SJSA1 (cell line): ENCODE measurements around the gene PITHD1. TPM values are rescaled to one million over a fixed set of nuclear protein-coding genes. Genes with fewer than 3 reads are reported as not detected.

Experiments used
- total RNA-seq: library from RNA; depleted of rRNA; stranded (reverse); fragments of >200 nt; shearing (Covaris generic); gene quantifications from 2 replicates; pipeline ENCODE4 v1.2.3, GENCODE V29; 2014; rRNA removed

Gene PITHD1
- total RNA-seq, 1 experiment from 2014 or later = 105 TPM

Other genes with a start within 250 kb of the PITHD1 start
- 7.3 and 12.3 TPM in 2 replicates for gene E2F2, start 247.2 kb upstream of the PITHD1 start, total RNA-seq
- gene ID3, start 218.9 kb upstream of the PITHD1 start, total RNA-seq = 400 and 615 TPM in 2 replicates
- gene RPL11, start 86.6 kb upstream of the PITHD1 start, total RNA-seq = 1,018 and 1,165 TPM in 2 replicates
- gene ELOA, start 34.9 kb upstream of the PITHD1 start, total RNA-seq = 46.0 and 63.4 TPM in 2 replicates
- 42.4 and 46.6 TPM in 2 replicates for gene LYPLA2, start 12.7 kb downstream of the PITHD1 start, total RNA-seq
- 31.5 and 55.4 TPM in 2 replicates for gene GALE, start 22.3 kb downstream of the PITHD1 start, total RNA-seq
- gene HMGCL, start 47.0 kb downstream of the PITHD1 start, total RNA-seq = 24.0 and 35.9 TPM in 2 replicates
- 2.3 and 3.9 TPM in 2 replicates for gene FUCA1, start 89.9 kb downstream of the PITHD1 start, total RNA-seq
- 0.08 TPM in 1 of 2 replicates, not detected in the other for gene CNR2, start 134.9 kb downstream of the PITHD1 start, total RNA-seq
- gene PNRC2, start 181.4 kb downstream of the PITHD1 start, total RNA-seq = 123 and 145 TPM in 2 replicates
- 145 and 147 TPM in 2 replicates for gene SRSF10, start 201.9 kb downstream of the PITHD1 start, total RNA-seq